ENCODE data around the gene RASGRF2. TPM values are rescaled to one million over a fixed set of nuclear protein-coding genes. Genes with fewer than 3 reads are reported as not detected.

Gene RASGRF2
- total and polyA plus RNA-seq, 2 of the 8 experiments (the other 6 are each of a cell fraction or from before 2014, with no cell fraction given): 2.6 to 29.5 TPM

DNA sequence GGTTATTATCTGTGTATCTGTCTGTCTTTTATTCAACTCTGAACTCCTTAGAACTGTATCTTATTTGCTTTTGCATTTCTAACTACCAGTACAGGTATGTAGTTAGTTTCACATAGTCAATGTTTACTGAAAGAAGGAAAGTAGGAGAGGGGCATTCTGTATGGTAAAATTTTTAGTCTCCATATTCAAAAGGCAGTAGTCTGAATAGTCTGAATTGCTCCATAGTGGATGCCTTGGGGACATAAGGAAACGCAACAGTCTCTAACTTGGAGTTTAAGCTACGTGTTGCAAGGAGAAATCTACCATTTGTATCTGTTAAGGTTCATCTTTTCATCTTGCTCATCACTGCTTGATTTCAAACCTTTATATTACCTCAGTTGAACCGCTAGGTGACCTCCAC lies 26.2 kb downstream of the RASGRF2 start:
- H3K4me1 ChIP-seq (replicated peaks in 1 of 4; ENCODE audit: control insufficient read depth in 3 of 4, insufficient read depth in 4 of 4, low read length in 3 of 4): peaks cover 2 to 8% (median 7%) of the 10 kb centered on the region in 4 experiments; a peak in 6 of 7 replicates
- H2BK12ac ChIP-seq (ENCODE audit: low read depth, low read length): no peak overlapping the region
- no peaks in the 10 kb centered on the region for H3K27me3 ChIP-seq (replicated peaks in 1 of 4; ENCODE audit: control insufficient read depth in 3 of 4, extremely low read depth in 1 of 4, insufficient read depth in 3 of 4, low read length in 3 of 4)
- H3K4me2 ChIP-seq (ENCODE audit: insufficient read depth in 1 of 2, low read depth in 2 of 2, low read length in 2 of 2): no peak overlapping the region
- H3K36me3 ChIP-seq (ENCODE audit: control insufficient read depth in 2 of 4, insufficient read depth in 4 of 4, low read length in 3 of 4): no peaks in the 10 kb centered on the region
- H3K23ac ChIP-seq (ENCODE audit: insufficient read length): no peak overlapping the region
- no peaks in the 10 kb centered on the region for H4K20me1 ChIP-seq (replicated peaks in 1 of 2; ENCODE audit: control insufficient read depth in 1 of 2, insufficient read depth in 2 of 2, low read length in 2 of 2)
- H3K4ac ChIP-seq (replicated peaks; ENCODE audit: insufficient read length, low read depth, low read length): no peak overlapping the region
- no peak overlapping the region for H4K91ac ChIP-seq (replicated peaks; ENCODE audit: insufficient read length, low read length)
- WGBS, 2 experiments (ENCODE audit: extremely low coverage in 1 of 2, insufficient coverage in 1 of 2, insufficient read length in 1 of 2, insufficient replicate concordance in 2 of 2, low coverage in 1 of 2, low lambda C conversion rate in 2 of 2, missing lambda C conversion rate in 1 of 2): 75% methylated on average over 3 of the region's 3 CpGs; no CpG with 5 or more reads in 1 of the 2 experiments
- H3K4me3 ChIP-seq (ENCODE audit: extremely low read depth in 1 of 4, insufficient read depth in 2 of 4, low read depth in 3 of 4, low read length in 4 of 4): no peak overlapping the region
- no peak overlapping the region for H3K9ac ChIP-seq (replicated peaks in 1 of 4; ENCODE audit: extremely low read depth in 1 of 4, low read depth in 3 of 4, low read length in 3 of 4)
- FAIRE-seq: no peak
- H2AFZ ChIP-seq (ENCODE audit: low read length): no peak overlapping the region
- no peak overlapping the region for H4K8ac ChIP-seq (ENCODE audit: extremely low read depth, insufficient read depth, low read length)
- H2BK120ac ChIP-seq (replicated peaks; ENCODE audit: low read depth, low read length): no peak overlapping the region
- no peaks in the 10 kb centered on the region for H3K79me1 ChIP-seq (ENCODE audit: low read depth, low read length)
- H3K14ac ChIP-seq (ENCODE audit: insufficient read length): no peak overlapping the region
- no peak overlapping the region for H2BK5ac ChIP-seq (ENCODE audit: low read depth, low read length)
- no peak overlapping the region for H3K56ac ChIP-seq (replicated peaks; ENCODE audit: insufficient read length, low read depth, low read length)
- no peak overlapping the region for H2BK15ac ChIP-seq (ENCODE audit: low read length)
- H3K9me3 ChIP-seq (ENCODE audit: insufficient read depth in 2 of 2, low read depth in 1 of 2, low read length in 1 of 2): no peaks in the 10 kb centered on the region
- H3K27ac ChIP-seq (ENCODE audit: low read depth, low read length): no peak overlapping the region
- H2AK5ac ChIP-seq (ENCODE audit: low read depth, low read length): no peak overlapping the region
- DNase-seq (ENCODE audit: low read depth in 1 of 2, low spot score in 2 of 2): no peak
- no peaks in the 10 kb centered on the region; a peak in 1 of 4 replicates for H3K79me2 ChIP-seq (ENCODE audit: control insufficient read depth in 1 of 2, insufficient read depth in 2 of 2, low read length in 2 of 2)
- H3K18ac ChIP-seq (ENCODE audit: extremely low read depth, low read length): no peak overlapping the region
- ChIA-PET CTCF (ENCODE audit: partially characterized antibody) (interaction anchor here (0.6 to 1.4 kb wide), 7 partner anchors 12 to 300 kb away, joined by 3 to 5 read pairs (median 3); no protein-coding TSS in a partner anchor), POLR2A (ENCODE audit: partially characterized antibody) (no interaction called here)
- H4K5ac ChIP-seq (ENCODE audit: insufficient read length, low read depth, low read length): no peak overlapping the region
- H2BK20ac ChIP-seq (ENCODE audit: low read length): no peak overlapping the region
- no peak for TF ChIP-seq SIRT6 (IDR thresholded peaks at IDR 0.05; ENCODE audit: low read length)
- H3K23me2 ChIP-seq (ENCODE audit: low read depth, low read length): no peaks in the 10 kb centered on the region; the same call in 1 of the 2 replicates

All from H1 (cell line).